HepG2 (cell line): ENCODE measurements around the gene MGARP. TPM values are rescaled to one million over a fixed set of nuclear protein-coding genes. Genes with fewer than 3 reads are reported as not detected.

Experiments
- AKAP8 ChIP-seq: sonication (generic); formaldehyde crosslinking; IDR thresholded peaks from 2 replicates; pipeline ENCODE4 v1.5.1; 2020; ENCODE audit warnings: mild to moderate bottlenecking, missing genetic modification reagents
- ESRRA ChIP-seq: sonication (generic); formaldehyde crosslinking; IDR thresholded peaks from 2 replicates; pipeline ENCODE4 v1.5.1; 2020; ENCODE audit warnings: mild to moderate bottlenecking, low read depth, missing genetic modification reagents
- MAF1 ChIP-seq: sonication (generic); formaldehyde crosslinking; IDR thresholded peaks from 2 replicates; pipeline ENCODE4 v1.5.0; 2020; ENCODE audit warnings: missing genetic modification reagents, borderline replicate concordance
- MAFG ChIP-seq: sonication (generic); formaldehyde crosslinking; IDR thresholded peaks from 2 replicates; pipeline ENCODE4 v1.5.1; 2020; ENCODE audit warnings: mild to moderate bottlenecking, missing genetic modification reagents
- NR1H2 ChIP-seq: sonication (generic); formaldehyde crosslinking; IDR thresholded peaks from 2 replicates; pipeline ENCODE4 v1.8.1; 2022; ENCODE audit warnings: low read depth, missing genetic modification reagents, borderline replicate concordance
- YEATS4 ChIP-seq: sonication (generic); formaldehyde crosslinking; IDR thresholded peaks from 2 replicates; pipeline ENCODE4 v1.4.0; 2020; ENCODE audit warnings: missing genetic modification reagents, borderline replicate concordance
- ZBTB7B ChIP-seq: sonication (generic); formaldehyde crosslinking; IDR thresholded peaks from 2 replicates; pipeline ENCODE4 v1.4.0; 2020; ENCODE audit warnings: missing genetic modification reagents
- ZFP36L2 ChIP-seq: sonication (generic); formaldehyde crosslinking; IDR thresholded peaks from 2 replicates; pipeline ENCODE4 v1.4.0; 2020; ENCODE audit warnings: missing genetic modification reagents
- ZKSCAN1 ChIP-seq: fragments of 150-350 bp; IDR thresholded peaks from 2 replicates; pipeline ENCODE4 v1.6.1; 2014; ENCODE audit warnings: low read length
- ZNF253 ChIP-seq: sonication (generic); formaldehyde crosslinking; IDR thresholded peaks from 2 replicates; pipeline ENCODE4 v1.8.0; 2022; ENCODE audit warnings: mild to moderate bottlenecking, missing genetic modification reagents, borderline replicate concordance
- ZNF556 ChIP-seq: sonication (generic); formaldehyde crosslinking; IDR thresholded peaks from 2 replicates; pipeline ENCODE4 v1.4.0; 2020; ENCODE audit warnings: mild to moderate bottlenecking, missing genetic modification reagents, borderline replicate concordance
- ZNF7 ChIP-seq: IDR thresholded peaks from 2 replicates; pipeline ENCODE4 v1.6.1; 2016; ENCODE audit warnings: missing biosample characterization, missing genetic modification reagents
- ZSCAN25 ChIP-seq: sonication (generic); formaldehyde crosslinking; IDR thresholded peaks from 2 replicates; pipeline ENCODE4 v1.8.0; 2022; ENCODE audit warnings: mild to moderate bottlenecking, missing genetic modification reagents
- polyA plus RNA-seq, 8 experiments: library from polyadenylated mRNA; depleted of rRNA in 3 of 8; stranded (reverse) in 7 of 8; unstranded in 1 of 8; fragments of >200 nt; fragmentation: Illumina TruSeq in 4 of 8; extraction: Trizol in 4 of 8; gene quantifications; 2 replicates each; pipeline versions ENCODE4 v1.2.1 to v1.2.3, GENCODE V29; 2011 to 2016; ENCODE audit warnings: low read depth in 4 of 8, missing spikeins in 1 of 8, mixed read lengths in 1 of 8; ENCODE audit not compliant: insufficient read depth in 1 of 8
- total RNA-seq, 5 experiments: library from RNA; depleted of rRNA; stranded (reverse); fragments of >200 nt; fragmentation: Illumina TruSeq; extraction: Trizol; gene quantifications; 2 replicates each; pipeline ENCODE4 v1.2.3, GENCODE V29; 2016; ENCODE audit warnings: low read depth in 1 of 5
- TF ChIP-seq, protein P1 (sequence below): sonication (generic); formaldehyde crosslinking; IDR thresholded peaks from 2 replicates; pipeline ENCODE4 v1.4.0; 2020; ENCODE audit warnings: missing genetic modification reagents
- TF ChIP-seq, protein P2 (sequence below): sonication (generic); formaldehyde crosslinking; IDR thresholded peaks from 2 replicates; pipeline ENCODE4 v1.4.0; 2020; ENCODE audit warnings: missing genetic modification reagents, mild to moderate bottlenecking, borderline replicate concordance
- TF ChIP-seq, protein P3 (sequence below): sonication (generic); formaldehyde crosslinking; IDR thresholded peaks from 2 replicates; pipeline ENCODE4 v1.5.1; 2020; ENCODE audit warnings: missing genetic modification reagents, mild to moderate bottlenecking, borderline replicate concordance
- TF ChIP-seq, protein P4 (sequence below): sonication (generic); formaldehyde crosslinking; IDR thresholded peaks from 2 replicates; pipeline ENCODE4 v1.4.0; 2020; ENCODE audit warnings: low read depth, mild to moderate bottlenecking, missing genetic modification reagents
- TF ChIP-seq, protein P5 (sequence below): sonication (generic); formaldehyde crosslinking; IDR thresholded peaks from 2 replicates; pipeline ENCODE4 v1.5.0; 2020; ENCODE audit warnings: missing genetic modification reagents

The MGARP gene
- total and polyA plus RNA-seq, 2 of the 13 experiments (the other 11 are each of a cell fraction or from before 2014, with no cell fraction given) = 0.11 to 0.13 TPM

DNA sequence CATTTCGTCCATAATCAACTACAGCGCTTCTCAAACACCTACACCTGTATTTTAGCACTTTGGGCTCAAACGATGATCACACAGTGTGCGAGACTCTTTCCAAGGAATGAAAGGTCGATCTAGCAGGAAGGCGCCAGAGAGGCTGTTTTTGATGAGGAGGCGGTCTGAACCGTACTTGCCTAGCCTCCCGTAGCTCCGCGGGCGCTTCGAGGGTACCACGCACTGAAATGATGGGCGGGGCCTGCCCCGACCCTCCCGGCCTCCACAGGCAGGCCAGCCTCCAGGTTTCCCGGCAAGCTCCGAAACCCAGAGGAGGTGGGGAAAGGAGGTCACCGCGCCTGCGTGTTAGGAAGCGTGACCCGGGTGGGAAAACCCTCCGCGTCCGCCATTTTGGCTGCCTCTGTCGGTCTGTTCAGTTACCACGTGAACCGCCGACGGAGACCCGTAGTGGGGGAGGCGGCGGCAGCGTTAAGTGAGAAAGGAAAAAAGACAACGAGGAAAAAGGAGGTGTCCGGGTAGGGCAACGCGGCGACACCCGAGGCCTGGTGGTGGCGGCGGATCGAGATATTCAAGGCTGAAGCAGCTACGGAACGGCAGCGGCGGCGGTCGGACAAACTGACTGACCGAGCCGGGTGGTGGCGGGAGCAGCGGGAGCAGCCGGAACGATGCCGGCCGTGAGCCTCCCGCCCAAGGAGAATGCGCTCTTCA lies 21.2 kb upstream of the MGARP start, which contains the start of gene NAA15 (continued):
- TF ChIP-seq, protein P1, sequence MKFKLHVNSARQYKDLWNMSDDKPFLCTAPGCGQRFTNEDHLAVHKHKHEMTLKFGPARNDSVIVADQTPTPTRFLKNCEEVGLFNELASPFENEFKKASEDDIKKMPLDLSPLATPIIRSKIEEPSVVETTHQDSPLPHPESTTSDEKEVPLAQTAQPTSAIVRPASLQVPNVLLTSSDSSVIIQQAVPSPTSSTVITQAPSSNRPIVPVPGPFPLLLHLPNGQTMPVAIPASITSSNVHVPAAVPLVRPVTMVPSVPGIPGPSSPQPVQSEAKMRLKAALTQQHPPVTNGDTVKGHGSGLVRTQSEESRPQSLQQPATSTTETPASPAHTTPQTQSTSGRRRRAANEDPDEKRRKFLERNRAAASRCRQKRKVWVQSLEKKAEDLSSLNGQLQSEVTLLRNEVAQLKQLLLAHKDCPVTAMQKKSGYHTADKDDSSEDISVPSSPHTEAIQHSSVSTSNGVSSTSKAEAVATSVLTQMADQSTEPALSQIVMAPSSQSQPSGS (CRISPR knock-in tag) = peak; percentile 70
- TF ChIP-seq, protein P2, sequence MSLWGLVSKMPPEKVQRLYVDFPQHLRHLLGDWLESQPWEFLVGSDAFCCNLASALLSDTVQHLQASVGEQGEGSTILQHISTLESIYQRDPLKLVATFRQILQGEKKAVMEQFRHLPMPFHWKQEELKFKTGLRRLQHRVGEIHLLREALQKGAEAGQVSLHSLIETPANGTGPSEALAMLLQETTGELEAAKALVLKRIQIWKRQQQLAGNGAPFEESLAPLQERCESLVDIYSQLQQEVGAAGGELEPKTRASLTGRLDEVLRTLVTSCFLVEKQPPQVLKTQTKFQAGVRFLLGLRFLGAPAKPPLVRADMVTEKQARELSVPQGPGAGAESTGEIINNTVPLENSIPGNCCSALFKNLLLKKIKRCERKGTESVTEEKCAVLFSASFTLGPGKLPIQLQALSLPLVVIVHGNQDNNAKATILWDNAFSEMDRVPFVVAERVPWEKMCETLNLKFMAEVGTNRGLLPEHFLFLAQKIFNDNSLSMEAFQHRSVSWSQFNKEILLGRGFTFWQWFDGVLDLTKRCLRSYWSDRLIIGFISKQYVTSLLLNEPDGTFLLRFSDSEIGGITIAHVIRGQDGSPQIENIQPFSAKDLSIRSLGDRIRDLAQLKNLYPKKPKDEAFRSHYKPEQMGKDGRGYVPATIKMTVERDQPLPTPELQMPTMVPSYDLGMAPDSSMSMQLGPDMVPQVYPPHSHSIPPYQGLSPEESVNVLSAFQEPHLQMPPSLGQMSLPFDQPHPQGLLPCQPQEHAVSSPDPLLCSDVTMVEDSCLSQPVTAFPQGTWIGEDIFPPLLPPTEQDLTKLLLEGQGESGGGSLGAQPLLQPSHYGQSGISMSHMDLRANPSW (CRISPR knock-in tag) = no peak
- TF ChIP-seq, protein P3, sequence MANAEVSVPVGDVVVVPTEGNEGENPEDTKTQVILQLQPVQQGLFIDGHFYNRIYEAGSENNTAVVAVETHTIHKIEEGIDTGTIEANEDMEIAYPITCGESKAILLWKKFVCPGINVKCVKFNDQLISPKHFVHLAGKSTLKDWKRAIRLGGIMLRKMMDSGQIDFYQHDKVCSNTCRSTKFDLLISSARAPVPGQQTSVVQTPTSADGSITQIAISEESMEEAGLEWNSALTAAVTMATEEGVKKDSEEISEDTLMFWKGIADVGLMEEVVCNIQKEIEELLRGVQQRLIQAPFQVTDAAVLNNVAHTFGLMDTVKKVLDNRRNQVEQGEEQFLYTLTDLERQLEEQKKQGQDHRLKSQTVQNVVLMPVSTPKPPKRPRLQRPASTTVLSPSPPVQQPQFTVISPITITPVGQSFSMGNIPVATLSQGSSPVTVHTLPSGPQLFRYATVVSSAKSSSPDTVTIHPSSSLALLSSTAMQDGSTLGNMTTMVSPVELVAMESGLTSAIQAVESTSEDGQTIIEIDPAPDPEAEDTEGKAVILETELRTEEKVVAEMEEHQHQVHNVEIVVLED (CRISPR knock-in tag) = peak; percentile 69; the same call in 1 of the 2 replicates
- TF ChIP-seq ZKSCAN1 (no peak), MAF1 (CRISPR knock-in tag) (no peak), YEATS4 (CRISPR knock-in tag) (peak; percentile 64; the same call in 1 of the 2 replicates), ZNF7 (CRISPR knock-in tag) (no peak), ZFP36L2 (CRISPR knock-in tag) (no peak), AKAP8 (CRISPR knock-in tag) (no peak), MAFG (no peak), NR1H2 (CRISPR knock-in tag) (no peak), ESRRA (no peak), ZSCAN25 (CRISPR knock-in tag) (no peak), ZBTB7B (CRISPR knock-in tag) (no peak), ZNF253 (no peak), ZNF556 (CRISPR knock-in tag) (no peak; the same call in 1 of the 2 replicates)
- TF ChIP-seq, protein P4, sequence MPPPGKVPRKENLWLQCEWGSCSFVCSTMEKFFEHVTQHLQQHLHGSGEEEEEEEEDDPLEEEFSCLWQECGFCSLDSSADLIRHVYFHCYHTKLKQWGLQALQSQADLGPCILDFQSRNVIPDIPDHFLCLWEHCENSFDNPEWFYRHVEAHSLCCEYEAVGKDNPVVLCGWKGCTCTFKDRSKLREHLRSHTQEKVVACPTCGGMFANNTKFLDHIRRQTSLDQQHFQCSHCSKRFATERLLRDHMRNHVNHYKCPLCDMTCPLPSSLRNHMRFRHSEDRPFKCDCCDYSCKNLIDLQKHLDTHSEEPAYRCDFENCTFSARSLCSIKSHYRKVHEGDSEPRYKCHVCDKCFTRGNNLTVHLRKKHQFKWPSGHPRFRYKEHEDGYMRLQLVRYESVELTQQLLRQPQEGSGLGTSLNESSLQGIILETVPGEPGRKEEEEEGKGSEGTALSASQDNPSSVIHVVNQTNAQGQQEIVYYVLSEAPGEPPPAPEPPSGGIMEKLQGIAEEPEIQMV (CRISPR knock-in tag) = no peak
- TF ChIP-seq, protein P5, sequence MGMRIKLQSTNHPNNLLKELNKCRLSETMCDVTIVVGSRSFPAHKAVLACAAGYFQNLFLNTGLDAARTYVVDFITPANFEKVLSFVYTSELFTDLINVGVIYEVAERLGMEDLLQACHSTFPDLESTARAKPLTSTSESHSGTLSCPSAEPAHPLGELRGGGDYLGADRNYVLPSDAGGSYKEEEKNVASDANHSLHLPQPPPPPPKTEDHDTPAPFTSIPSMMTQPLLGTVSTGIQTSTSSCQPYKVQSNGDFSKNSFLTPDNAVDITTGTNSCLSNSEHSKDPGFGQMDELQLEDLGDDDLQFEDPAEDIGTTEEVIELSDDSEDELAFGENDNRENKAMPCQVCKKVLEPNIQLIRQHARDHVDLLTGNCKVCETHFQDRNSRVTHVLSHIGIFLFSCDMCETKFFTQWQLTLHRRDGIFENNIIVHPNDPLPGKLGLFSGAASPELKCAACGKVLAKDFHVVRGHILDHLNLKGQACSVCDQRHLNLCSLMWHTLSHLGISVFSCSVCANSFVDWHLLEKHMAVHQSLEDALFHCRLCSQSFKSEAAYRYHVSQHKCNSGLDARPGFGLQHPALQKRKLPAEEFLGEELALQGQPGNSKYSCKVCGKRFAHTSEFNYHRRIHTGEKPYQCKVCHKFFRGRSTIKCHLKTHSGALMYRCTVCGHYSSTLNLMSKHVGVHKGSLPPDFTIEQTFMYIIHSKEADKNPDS = no peak
